HG03175 (cell line): ENCODE results near the gene IFNLR1.

Experiments
- ATAC-seq: cut with Tn5 transposase; IDR thresholded peaks from one replicate; pipeline ENCODE4 v1.9.1; 2021; ENCODE audit warnings: mild to moderate bottlenecking, moderate library complexity; ENCODE audit not compliant: unreplicated experiment

IFNLR1 gene

GRCh38 chr1:24108334-24109165, 78.5 kb downstream of the IFNLR1 start:
- no peak for ATAC-seq

- ATAC-seq = no peak
Observed at GRCh38 chr1:24107462-24108138, 79.5 kb downstream of the IFNLR1 start.

GRCh38 chr1:24105368-24106160, 81.5 kb downstream of the IFNLR1 start:
- no peak for ATAC-seq

- no peak for ATAC-seq
Observed at GRCh38 chr1:24104854-24105253, 82.2 kb downstream of the IFNLR1 start.
